ENCODE results near the gene CTRB2.

Gene CTRB2

GRCh38 chr16:75206749-75207451, at the start of gene CTRB2:
CTRB2 (minus strand) TSS chr16:75207161; CDS start chr16:75207141, 20 bp downstream.
- no peak within 1 kb of the TSS for H3K4me3 ChIP-seq (ENCODE audit: low read depth, low read length)

- H3K4me3 ChIP-seq (ENCODE audit: low read depth, low read length), result no peak overlapping the region
Observed at GRCh38 chr16:75256059-75256571, 49.2 kb upstream of the CTRB2 start.

GRCh38 chr16:75254359-75254837, 47.4 kb upstream of the CTRB2 start:
- no peak overlapping the region for H3K4me3 ChIP-seq (ENCODE audit: low read depth, low read length)

DNA sequence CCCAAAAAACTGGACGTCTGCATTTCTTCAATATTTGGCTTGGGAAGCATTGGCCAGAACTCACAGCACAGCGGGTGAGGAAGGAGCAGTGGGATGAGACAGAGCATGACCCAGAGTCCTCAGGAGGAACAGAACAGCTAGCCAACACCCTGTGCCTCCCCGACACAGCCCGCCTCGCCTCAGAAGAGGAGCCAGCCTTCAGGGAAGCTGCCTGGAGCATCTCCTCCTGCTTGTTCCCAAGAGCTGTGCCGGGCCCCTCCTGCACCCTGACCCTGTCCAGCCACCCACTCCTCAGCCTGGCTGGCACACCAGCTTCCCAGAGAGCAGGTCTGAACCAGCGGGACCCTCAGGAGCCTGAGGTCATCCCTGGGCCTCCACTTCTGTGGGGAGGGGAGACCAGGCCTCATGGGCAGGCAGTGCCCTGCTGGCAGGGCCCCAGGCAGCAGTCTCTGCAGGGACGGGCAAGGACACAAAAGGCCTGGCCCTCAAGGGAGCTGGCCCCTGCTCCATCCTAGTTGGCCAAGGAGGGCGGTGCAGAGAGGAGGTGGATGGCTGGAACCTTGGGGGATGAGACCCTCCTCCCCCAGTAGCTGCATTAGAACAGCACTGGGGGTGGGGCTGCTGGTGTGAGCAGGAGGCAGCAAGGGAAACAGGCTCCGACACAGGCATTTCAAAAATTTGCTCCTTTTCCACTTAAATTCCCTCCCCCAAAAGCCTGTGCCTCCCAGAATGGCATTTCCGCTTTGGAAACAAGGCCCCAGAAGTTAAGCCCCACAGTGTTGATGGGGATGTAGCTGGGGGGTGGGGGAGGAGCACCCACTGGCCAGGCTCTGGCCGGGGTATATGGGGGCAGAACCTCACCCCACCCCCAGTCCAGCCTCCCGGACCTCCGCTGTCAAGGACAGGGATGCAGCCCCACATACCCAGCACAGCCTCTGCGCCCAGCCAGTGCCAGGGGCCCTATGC, 46.3 kb upstream of the CTRB2 start:
- H3K4me3 ChIP-seq (ENCODE audit: low read depth, low read length), result no peak overlapping the region

DNA sequence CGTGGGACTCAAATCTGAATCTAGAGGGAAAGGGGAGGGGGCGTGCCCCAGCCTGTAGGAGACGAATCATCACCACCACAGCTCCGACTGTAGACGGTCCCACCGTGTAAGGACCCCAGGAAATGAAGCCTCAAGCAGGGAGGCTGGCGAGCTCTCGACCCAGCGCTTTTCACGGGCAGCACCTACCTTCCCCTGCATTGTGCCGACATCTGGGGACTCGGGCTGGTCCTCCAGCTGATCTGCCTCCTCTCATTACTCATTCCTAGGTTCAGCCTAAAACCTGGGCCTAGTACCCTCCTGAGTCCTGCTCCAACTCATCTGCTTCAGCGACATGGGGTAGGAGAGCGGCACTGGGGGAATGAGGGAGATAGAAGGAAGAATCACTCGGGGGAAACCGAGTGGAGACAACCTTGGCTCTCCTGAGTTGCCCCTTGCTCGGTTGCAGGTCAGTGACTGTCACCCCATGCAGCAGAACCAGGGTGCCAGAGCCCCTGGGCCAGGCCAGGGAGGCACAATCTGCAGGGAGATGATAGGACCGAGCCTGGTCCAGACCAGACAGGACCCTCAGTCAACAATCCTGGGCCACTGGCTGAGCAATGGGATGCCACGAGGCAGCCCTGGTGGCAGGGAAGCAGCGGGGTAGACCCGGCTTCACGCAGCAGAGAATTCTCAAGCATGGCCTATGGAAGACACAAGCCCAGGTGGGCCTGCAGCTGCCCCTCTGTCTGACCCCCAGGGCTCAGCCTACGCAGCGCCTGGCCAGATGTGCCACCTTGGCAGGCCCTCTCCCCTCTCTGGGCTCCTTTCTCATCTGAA, 45.3 kb upstream of the CTRB2 start:
- H3K4me3 ChIP-seq (ENCODE audit: low read depth, low read length), result no peak overlapping the region

- H3K4me3 ChIP-seq (ENCODE audit: low read depth, low read length), result peak within 1 kb of the TSS; percentile 74
Observed at GRCh38 chr16:75251280-75252048, 44.5 kb upstream of the CTRB2 start, which contains the start of gene BCAR1. BCAR1 (minus strand) TSS chr16:75251624; CDS start chr16:75251482, 142 bp downstream.

DNA sequence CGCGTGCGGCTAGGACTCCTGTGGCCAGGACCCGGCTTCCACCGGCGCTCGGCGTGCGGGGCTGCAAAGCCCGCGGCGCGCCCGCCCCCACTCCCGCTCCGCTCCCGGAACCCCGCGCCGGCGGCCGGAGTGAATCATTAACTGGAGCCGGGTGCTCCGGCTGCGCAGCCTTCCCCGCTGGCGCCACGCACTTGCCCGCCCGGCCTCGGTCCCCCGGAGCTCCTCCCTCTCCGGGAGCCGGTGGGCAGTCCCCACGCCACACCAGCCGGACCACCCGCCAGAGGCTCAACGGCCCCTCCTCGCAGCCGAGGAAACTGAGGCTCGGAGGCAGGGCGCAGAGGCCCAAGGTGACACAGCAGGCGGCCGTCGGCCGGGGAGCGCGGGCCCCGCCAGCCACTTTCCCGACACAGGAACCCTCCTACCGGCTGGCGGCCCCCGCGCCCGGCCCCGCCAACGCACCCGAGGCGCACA, 43.9 kb upstream of the CTRB2 start:
- peak overlapping the region; percentile 74 for H3K4me3 ChIP-seq (ENCODE audit: low read depth, low read length)

- peak overlapping the region; percentile 74 for H3K4me3 ChIP-seq (ENCODE audit: low read depth, low read length)
Observed at GRCh38 chr16:75250089-75250808, 43.3 kb upstream of the CTRB2 start.

DNA sequence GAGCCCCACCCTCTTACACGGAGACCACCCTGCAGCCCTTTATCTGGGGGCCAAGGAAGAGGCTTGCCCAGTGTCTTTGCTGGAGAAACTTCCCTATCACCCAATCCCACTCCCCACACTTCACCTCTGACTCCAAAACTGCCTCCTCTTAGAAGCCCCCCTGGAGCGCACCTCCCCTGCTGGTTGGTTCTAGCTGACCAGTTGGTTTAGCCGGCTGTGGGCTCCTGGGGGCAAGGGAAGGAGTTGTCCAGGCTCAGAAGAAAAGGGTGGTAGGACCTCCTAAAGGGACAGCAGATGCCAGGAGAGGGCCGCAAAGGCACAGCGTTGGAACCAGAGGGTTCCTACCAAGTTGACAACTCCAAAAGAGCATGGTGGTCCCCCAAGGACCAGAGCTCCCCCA, 42.5 kb upstream of the CTRB2 start:
- no peak overlapping the region for H3K4me3 ChIP-seq (ENCODE audit: low read depth, low read length)

DNA sequence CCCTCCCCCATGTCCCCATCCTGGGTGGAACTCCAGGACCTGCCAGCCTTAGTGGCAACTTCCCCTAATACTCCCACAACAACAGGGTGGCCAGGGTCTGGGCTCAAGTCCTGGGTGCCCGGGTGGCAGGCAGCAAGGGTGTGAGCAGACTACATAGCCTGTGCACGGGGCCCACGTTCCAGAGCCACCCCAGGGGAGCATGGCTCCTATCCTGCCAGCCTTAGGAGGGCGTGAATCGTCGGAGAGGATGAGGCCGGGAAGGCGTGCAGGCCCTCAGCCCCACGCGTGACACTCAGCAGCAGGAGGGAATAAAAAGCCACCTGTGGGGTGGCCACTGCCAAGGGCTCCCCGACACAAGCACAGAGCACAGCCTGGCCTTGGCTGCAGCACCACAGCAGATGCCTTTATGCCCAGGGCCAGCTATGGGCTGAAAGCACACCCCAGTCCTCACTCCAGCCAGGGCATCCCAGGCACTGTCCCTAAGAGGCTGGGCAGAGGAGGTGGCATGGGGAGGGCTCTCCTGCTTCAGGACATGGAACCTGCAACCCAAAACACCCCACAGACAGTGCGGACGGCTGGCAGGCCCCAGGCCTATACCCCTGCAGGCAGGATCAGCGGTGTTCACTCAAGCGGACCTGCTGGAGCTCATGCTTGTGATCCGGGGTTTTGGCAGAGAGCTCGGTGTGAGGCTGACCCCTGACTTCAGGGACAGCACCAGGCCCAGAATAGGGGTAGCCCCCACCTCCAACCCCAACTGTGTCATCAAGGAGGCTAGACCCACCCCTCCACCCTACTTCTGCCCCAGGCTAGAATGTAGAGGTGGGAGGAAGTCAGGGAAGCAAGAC, 41.8 kb upstream of the CTRB2 start:
- no peak overlapping the region for H3K4me3 ChIP-seq (ENCODE audit: low read depth, low read length)

DNA sequence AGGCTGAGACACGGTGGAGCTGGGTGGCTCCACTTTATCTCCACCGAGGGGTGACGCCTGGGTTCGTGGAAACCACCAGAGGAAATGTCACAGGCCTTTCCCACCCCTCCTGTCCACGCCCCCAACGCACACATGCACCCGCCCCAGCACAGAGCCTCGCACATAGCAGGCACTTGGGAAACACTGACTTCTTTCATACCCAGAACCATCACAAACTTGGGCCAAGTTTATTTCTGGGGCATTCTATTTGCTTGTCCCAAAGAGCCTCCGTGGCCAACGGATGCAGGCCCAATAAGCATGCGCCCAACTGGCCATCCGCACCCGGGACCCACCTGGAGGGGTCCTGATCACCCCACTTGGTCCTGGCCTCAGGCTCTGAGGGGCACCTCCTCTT, 41.2 kb upstream of the CTRB2 start:
- no peak overlapping the region for H3K4me3 ChIP-seq (ENCODE audit: low read depth, low read length)

DNA sequence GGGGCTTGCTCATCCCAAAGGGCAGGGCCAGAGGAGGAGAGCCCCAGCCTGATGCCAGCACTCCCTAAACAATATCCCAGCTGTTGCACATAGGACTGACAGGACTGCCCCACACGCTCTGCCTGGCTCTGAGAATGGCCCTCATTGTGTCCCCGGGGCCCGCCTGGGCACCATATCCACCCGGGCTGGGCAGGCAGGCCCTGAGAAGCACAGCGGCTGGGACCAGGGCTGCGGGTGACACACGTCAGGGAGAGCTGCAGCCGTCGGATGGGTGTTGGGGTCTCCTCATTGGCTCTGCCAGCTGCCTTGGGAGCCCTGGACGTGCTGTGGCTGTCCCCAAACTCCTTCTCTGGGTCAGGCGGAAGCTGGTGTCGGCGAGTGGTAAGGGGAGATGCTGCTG, 40.3 kb upstream of the CTRB2 start:
- H3K4me3 ChIP-seq (ENCODE audit: low read depth, low read length), result no peak overlapping the region

GRCh38 chr16:75246504-75247205, 39.7 kb upstream of the CTRB2 start:
- no peak overlapping the region for H3K4me3 ChIP-seq (ENCODE audit: low read depth, low read length)

GRCh38 chr16:75244844-75245758, 38.1 kb upstream of the CTRB2 start:
- H3K4me3 ChIP-seq (ENCODE audit: low read depth, low read length), result no peak overlapping the region

GRCh38 chr16:75244225-75244809, 37.4 kb upstream of the CTRB2 start:
- no peak overlapping the region for H3K4me3 ChIP-seq (ENCODE audit: low read depth, low read length)

DNA sequence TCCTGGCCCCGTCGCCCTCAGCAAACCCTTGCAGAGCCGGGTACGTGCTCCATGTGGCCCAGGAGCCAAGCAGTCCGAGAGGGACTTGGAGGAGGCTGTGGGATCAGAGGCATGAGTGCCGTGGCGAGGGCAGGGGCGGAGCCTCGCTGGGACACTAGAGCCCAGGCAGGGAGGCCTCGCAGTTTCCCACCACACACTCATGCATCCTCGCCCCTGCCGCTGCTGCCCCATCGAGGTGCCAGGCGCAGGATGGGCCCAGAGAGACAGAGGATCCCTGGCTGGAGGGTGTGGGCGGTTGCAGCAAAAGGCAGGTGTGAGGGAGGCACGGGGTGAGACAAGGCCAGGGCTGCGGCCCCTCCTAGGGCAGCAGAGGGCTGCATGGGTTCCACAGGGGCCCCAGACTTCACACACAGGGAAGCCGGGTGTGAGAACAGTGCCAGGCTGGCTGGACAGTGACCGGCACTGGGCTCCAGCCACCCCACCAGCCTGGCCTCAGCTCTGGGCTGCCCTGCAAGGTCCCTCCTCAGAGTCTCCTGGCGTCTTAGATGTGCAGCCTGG, 36.8 kb upstream of the CTRB2 start:
- no peak overlapping the region for H3K4me3 ChIP-seq (ENCODE audit: low read depth, low read length)

Measured in iPS-11a (cell line).